Neural cell (in vitro differentiated cells): ENCODE measurements around the gene GKAP1. TPM values are rescaled to one million over a fixed set of nuclear protein-coding genes. Genes with fewer than 3 reads are reported as not detected.

Experiments
- polyA plus RNA-seq: library from polyadenylated mRNA; depleted of rRNA; stranded (reverse); fragments of >200 nt; gene quantifications from 2 replicates; pipeline ENCODE4 v1.2.3, GENCODE V29; 2014

Gene GKAP1
- polyA plus RNA-seq, 1 donor from 2014 or later = 11.0 TPM

Other genes with a start within 250 kb of the GKAP1 start
- gene IDNK, start 194.6 kb downstream of the GKAP1 start, polyA plus RNA-seq = 4.1 and 7.5 TPM in 2 replicates
- gene UBQLN1, start 109.8 kb downstream of the GKAP1 start, polyA plus RNA-seq = 127 and 133 TPM in 2 replicates
- 7.1 and 8.8 TPM in 2 replicates for gene KIF27, start 103.7 kb upstream of the GKAP1 start, polyA plus RNA-seq
- gene HNRNPK, start 162.4 kb upstream of the GKAP1 start, polyA plus RNA-seq = 1,053 and 1,061 TPM in 2 replicates
- gene RMI1, start 163.0 kb upstream of the GKAP1 start, polyA plus RNA-seq = 12.9 and 13.1 TPM in 2 replicates